HG02588 (cell line): ENCODE measurements around the gene CEP68.
"Not testable (repeated sequence)": the region's sequence is repeated elsewhere in the genome, so short reads cannot be mapped to it uniquely, and the experiment has no call there.

Experiments
- ATAC-seq: cut with Tn5 transposase; IDR thresholded peaks from one replicate; pipeline ENCODE4 v1.9.1; 2021; ENCODE audit warnings: mild to moderate bottlenecking, moderate library complexity; ENCODE audit not compliant: unreplicated experiment

Gene CEP68

GRCh38 chr2:65129286-65129825 is 73.1 kb downstream of the CEP68 start:
- ATAC-seq = no peak

GRCh38 chr2:65129826-65130663 is 73.8 kb downstream of the CEP68 start, which contains the start of gene RAB1A:
Gene RAB1A (minus strand): TSS chr2:65130106. CDS start chr2:65129915, 191 bp downstream.
- ATAC-seq = peak; percentile 98

GRCh38 chr2:65130664-65131175 is 74.5 kb downstream of the CEP68 start:
- peak; percentile 23 for ATAC-seq

GRCh38 chr2:65132930-65133329 is 76.7 kb downstream of the CEP68 start:
- ATAC-seq = not testable (repeated sequence)

GRCh38 chr2:65133626-65134025 is 77.4 kb downstream of the CEP68 start:
- ATAC-seq = no peak

GRCh38 chr2:65134158-65134557 is 77.9 kb downstream of the CEP68 start:
- no peak for ATAC-seq

GRCh38 chr2:65136253-65136652 is 80.0 kb downstream of the CEP68 start:
- no peak for ATAC-seq
